ENCODE measurements around the gene RIN2.

GRCh38 chr20:19771031-19771430 lies 13.0 kb downstream of the RIN2 start:
- TF ChIP-seq CTCF (IDR thresholded peaks at IDR 0.05 in 2 of 3, conservative IDR thresholded peaks at IDR 0.05 in 1 of 3; ENCODE audit: insufficient read depth in 2 of 3, low read depth in 1 of 3, low read length in 3 of 3) (no peak), POLR2AphosphoS5 (IDR thresholded peaks at IDR 0.05; ENCODE audit: control insufficient read depth, insufficient read depth, low read depth, low read length) (no peak), ZC3H4 (CRISPR knock-in tag; IDR thresholded peaks at IDR 0.05; ENCODE audit: borderline replicate concordance) (no peak), CBX5 (IDR thresholded peaks at IDR 0.05; ENCODE audit: borderline replicate concordance, low read depth) (no peak), LARP7 (IDR thresholded peaks at IDR 0.05) (no peak), HDAC3 (IDR thresholded peaks at IDR 0.05; ENCODE audit: borderline replicate concordance, partially characterized antibody) (no peak), OTX1 (CRISPR knock-in tag; IDR thresholded peaks at IDR 0.05) (no peak), KDM1A (IDR thresholded peaks at IDR 0.05) (no peak), TGIF2 (CRISPR knock-in tag; IDR thresholded peaks at IDR 0.05) (no peak), CREB1 (IDR thresholded peaks at IDR 0.05) (no peak), CREB1 (CRISPR knock-in tag; IDR thresholded peaks at IDR 0.05) (no peak), FOS (IDR thresholded peaks at IDR 0.05; ENCODE audit: extremely low read depth, insufficient read length) (no peak), PKNOX1 (IDR thresholded peaks at IDR 0.05) (no peak)
